ENCODE results near the gene POLR1D. TPM values are rescaled to one million over a fixed set of nuclear protein-coding genes. Genes with fewer than 3 reads are reported as not detected.
A peak's percentile ranks its signal among the peaks of the same experiment; 100 is the strongest.

POLR1D gene
- total RNA-seq, 1 donor from 2014 or later: 120 TPM

DNA sequence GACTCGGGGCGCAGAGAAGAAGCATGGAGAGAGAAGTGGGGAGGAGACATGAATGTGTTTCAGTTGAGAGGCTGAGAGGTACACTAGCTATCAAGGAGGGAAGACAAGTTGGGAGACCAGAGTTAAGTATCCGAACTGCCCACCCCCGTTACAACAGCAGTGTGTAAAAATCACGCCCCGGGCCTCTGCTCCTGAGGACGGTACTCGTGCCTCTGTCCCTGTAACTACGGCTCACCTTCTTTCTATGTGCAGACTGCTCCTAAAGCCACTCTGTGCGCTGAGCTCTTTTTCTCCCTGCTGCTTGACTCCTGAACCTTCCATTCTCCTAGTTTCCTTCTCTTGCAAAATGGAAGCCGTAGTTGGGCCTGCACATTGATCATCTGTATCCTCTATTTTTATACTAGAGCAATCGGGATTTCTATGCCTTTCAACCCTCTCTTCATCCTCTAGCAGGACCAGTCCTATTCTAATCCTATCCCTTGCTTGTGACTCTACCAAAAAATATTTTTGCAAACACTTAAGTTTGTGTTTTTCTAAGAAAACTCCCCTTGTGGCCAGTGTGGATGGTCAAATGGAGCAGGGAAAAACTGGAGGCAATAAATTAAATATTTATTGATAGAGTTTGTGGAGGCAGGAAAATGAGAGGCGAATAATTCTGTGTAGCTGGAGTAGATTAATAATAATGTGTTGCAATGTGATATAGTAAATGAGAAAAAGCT is 569 bp downstream of the POLR1D start:
- Histone ChIP-seq H3K4me1 (peaks cover 19% of the 10 kb centered on the region), H3K9me3 (ENCODE audit: low read depth) (no peaks in the 10 kb centered on the region), H3K4me2 (peak overlapping the region; percentile 96), H3K36me3 (peaks cover 4% of the 10 kb centered on the region), H3K79me2 (ENCODE audit: low read depth) (peaks cover 81% of the 10 kb centered on the region), H3K27ac (no peak overlapping the region), H2AFZ (replicated peaks) (peak overlapping the region; percentile 94), H4K20me1 (ENCODE audit: low read depth) (peaks cover 58% of the 10 kb centered on the region), H3K9ac (peak overlapping the region; percentile 52), H3F3A (ENCODE audit: low read depth) (peaks cover 20% of the 10 kb centered on the region), H3K27me3 (no peaks in the 10 kb centered on the region), H3K4me3 (peak overlapping the region; percentile 91)
- Mint-ChIP-seq H3K9me3 (no peaks in the 10 kb centered on the region), H3K4me1 (peaks cover 26% of the 10 kb centered on the region), H3K27ac (peak overlapping the region; percentile 62), H3K27me3 (ENCODE audit: insufficient read depth, low read depth) (peaks cover 12% of the 10 kb centered on the region), H3K36me3 (peaks cover 19% of the 10 kb centered on the region), H3K4me3 (peak overlapping the region; percentile 95)
- no peak for DNase-seq (ENCODE audit: low spot score)
- TF ChIP-seq EZH2 (IDR thresholded peaks at IDR 0.05) (no peak), CTCF (IDR thresholded peaks at IDR 0.05) (peak; percentile 35)

DNA sequence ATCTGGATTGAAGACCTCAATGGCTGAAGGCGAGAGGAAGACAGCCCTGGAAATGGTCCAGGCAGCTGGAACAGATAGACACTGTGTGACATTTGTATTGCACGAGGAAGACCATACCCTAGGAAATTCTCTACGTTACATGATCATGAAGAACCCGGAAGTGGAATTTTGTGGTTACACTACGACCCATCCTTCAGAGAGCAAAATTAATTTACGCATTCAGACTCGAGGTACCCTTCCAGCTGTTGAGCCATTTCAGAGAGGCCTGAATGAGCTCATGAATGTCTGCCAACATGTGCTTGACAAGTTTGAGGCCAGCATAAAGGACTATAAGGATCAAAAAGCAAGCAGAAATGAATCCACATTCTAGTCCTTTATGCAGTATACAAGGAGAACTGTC is 1.2 kb downstream of the POLR1D start:
- H3K27me3 ChIP-seq: no peaks in the 10 kb centered on the region
- peaks cover 62% of the 10 kb centered on the region for H4K20me1 ChIP-seq (ENCODE audit: low read depth)
- peaks cover 4% of the 10 kb centered on the region for H3K36me3 ChIP-seq
- H3K9me3 Mint-ChIP-seq: no peaks in the 10 kb centered on the region
- H3K27me3 Mint-ChIP-seq (ENCODE audit: insufficient read depth, low read depth): peaks cover 12% of the 10 kb centered on the region
- H3K4me1 ChIP-seq: peaks cover 16% of the 10 kb centered on the region
- H3K79me2 ChIP-seq (ENCODE audit: low read depth): peaks cover 81% of the 10 kb centered on the region
- H3K9ac ChIP-seq: no peak overlapping the region
- peaks cover 19% of the 10 kb centered on the region for H3K36me3 Mint-ChIP-seq
- peaks cover 26% of the 10 kb centered on the region for H3K4me1 Mint-ChIP-seq
- TF ChIP-seq EZH2 (IDR thresholded peaks at IDR 0.05) (no peak), EZH2phosphoT487 (IDR thresholded peaks at IDR 0.05) (no peak)
- H3K9me3 ChIP-seq (ENCODE audit: low read depth): no peaks in the 10 kb centered on the region
- peak overlapping the region; percentile 95 for H3K4me3 Mint-ChIP-seq
- H3F3A ChIP-seq (ENCODE audit: low read depth): peaks cover 20% of the 10 kb centered on the region
- no peak for DNase-seq (ENCODE audit: low spot score)
- H2AFZ ChIP-seq (replicated peaks): no peak overlapping the region
- H3K4me2 ChIP-seq: peak overlapping the region; percentile 96
- no peak overlapping the region for H3K27ac ChIP-seq
- peak overlapping the region; percentile 91 for H3K4me3 ChIP-seq
- no peak overlapping the region for H3K27ac Mint-ChIP-seq

DNA sequence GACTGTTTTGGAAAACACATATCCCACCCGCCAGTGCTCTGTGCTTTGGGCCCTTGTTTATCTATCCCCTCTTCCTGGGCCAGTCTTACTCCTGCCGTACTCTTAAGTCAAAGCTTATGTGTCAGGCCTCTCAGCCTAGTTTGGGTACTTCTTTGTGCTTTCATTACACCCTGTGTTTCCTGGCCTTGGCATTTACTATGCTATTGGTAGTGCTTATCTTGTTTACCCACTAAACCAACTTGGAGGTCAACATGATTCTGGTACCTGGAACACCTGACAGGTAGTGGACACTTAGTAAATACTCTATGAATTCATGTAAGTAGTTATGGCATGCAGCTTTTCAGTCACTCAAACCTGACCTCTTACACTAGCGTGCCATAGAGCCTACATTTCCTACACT is 2.4 kb downstream of the POLR1D start:
- Histone ChIP-seq H3K36me3 (peaks cover 4% of the 10 kb centered on the region), H3K27me3 (no peaks in the 10 kb centered on the region), H3K79me2 (ENCODE audit: low read depth) (peaks cover 81% of the 10 kb centered on the region), H3K9me3 (ENCODE audit: low read depth) (no peaks in the 10 kb centered on the region), H4K20me1 (ENCODE audit: low read depth) (peaks cover 60% of the 10 kb centered on the region), H3K27ac (no peak overlapping the region), H3F3A (ENCODE audit: low read depth) (peaks cover 20% of the 10 kb centered on the region), H3K9ac (no peak overlapping the region), H2AFZ (replicated peaks) (no peak overlapping the region), H3K4me3 (no peak overlapping the region), H3K4me2 (no peak overlapping the region), H3K4me1 (peaks cover 13% of the 10 kb centered on the region)
- Mint-ChIP-seq H3K4me1 (peaks cover 19% of the 10 kb centered on the region), H3K4me3 (no peak overlapping the region), H3K27me3 (ENCODE audit: insufficient read depth, low read depth) (peaks cover 8% of the 10 kb centered on the region), H3K9me3 (no peaks in the 10 kb centered on the region), H3K36me3 (peaks cover 21% of the 10 kb centered on the region), H3K27ac (no peak overlapping the region)
- no peak for TF ChIP-seq EZH2 (IDR thresholded peaks at IDR 0.05)
- TF ChIP-seq EZH2phosphoT487 (IDR thresholded peaks at IDR 0.05): no peak
- no peak for TF ChIP-seq CTCF (IDR thresholded peaks at IDR 0.05)
- no peak for DNase-seq (ENCODE audit: low spot score)

DNA sequence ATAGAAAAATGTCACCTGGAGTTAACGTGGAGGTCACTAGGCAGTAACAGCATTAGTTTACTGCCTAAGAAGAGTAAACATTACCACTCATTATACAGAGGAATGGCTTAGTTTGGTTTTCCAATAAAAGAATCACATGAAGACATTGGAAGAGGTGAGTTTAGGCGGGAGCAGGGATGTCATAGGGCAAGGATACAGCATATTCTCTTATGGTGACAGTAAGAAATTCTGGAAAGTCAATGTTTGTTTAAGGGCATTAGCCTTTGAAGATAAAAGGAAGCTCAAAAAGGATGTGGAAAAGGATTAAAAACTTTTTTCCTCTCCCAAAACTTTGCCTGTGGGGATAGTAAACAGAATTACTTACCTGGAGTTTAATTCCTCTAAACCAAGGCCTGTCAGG is 4.1 kb downstream of the POLR1D start:
- no peaks in the 10 kb centered on the region for H3K9me3 Mint-ChIP-seq
- H3K36me3 Mint-ChIP-seq: peaks cover 24% of the 10 kb centered on the region
- Histone ChIP-seq H3F3A (ENCODE audit: low read depth) (peaks cover 6% of the 10 kb centered on the region), H3K27ac (no peak overlapping the region), H3K4me2 (no peak overlapping the region), H3K79me2 (ENCODE audit: low read depth) (peaks cover 90% of the 10 kb centered on the region), H3K9ac (no peak overlapping the region), H3K4me3 (no peak overlapping the region), H3K4me1 (peaks cover 8% of the 10 kb centered on the region), H3K27me3 (no peaks in the 10 kb centered on the region), H3K36me3 (peaks cover 4% of the 10 kb centered on the region), H4K20me1 (ENCODE audit: low read depth) (peaks cover 60% of the 10 kb centered on the region), H2AFZ (replicated peaks) (no peak overlapping the region), H3K9me3 (ENCODE audit: low read depth) (no peaks in the 10 kb centered on the region)
- no peak overlapping the region for H3K4me3 Mint-ChIP-seq
- TF ChIP-seq EZH2 (IDR thresholded peaks at IDR 0.05) (no peak), EZH2phosphoT487 (IDR thresholded peaks at IDR 0.05) (no peak), CTCF (IDR thresholded peaks at IDR 0.05) (no peak)
- no peak for DNase-seq (ENCODE audit: low spot score)
- no peak overlapping the region for H3K27ac Mint-ChIP-seq
- H3K4me1 Mint-ChIP-seq: peaks cover 12% of the 10 kb centered on the region
- H3K27me3 Mint-ChIP-seq (ENCODE audit: insufficient read depth, low read depth): peaks cover 6% of the 10 kb centered on the region
